Esophagus squamous epithelium (tissue), 4 donors: ENCODE results near the gene LHPP.

Source experiments
- POLR2A ChIP-seq, 4 donors: fragments of 450-650 bp; IDR thresholded peaks; one replicate each; pipeline ENCODE4 v1.6.1; 2017; ENCODE audit warnings: antibody characterized with exemption in 4 of 4, mild to moderate bottlenecking in 4 of 4, moderate library complexity in 3 of 4
- TF ChIP-seq, protein P1 (sequence below), 6 experiments: fragments of 450-650 bp in 4 of 6; fragments of 200-600 bp in 2 of 6; sonication (generic) in 2 of 6; IDR thresholded peaks; one replicate each; pipeline ENCODE4 v1.5.1; 2016 to 2019; ENCODE audit warnings: antibody characterized with exemption in 6 of 6, mild to moderate bottlenecking in 4 of 6, moderate library complexity in 4 of 6

DNA sequence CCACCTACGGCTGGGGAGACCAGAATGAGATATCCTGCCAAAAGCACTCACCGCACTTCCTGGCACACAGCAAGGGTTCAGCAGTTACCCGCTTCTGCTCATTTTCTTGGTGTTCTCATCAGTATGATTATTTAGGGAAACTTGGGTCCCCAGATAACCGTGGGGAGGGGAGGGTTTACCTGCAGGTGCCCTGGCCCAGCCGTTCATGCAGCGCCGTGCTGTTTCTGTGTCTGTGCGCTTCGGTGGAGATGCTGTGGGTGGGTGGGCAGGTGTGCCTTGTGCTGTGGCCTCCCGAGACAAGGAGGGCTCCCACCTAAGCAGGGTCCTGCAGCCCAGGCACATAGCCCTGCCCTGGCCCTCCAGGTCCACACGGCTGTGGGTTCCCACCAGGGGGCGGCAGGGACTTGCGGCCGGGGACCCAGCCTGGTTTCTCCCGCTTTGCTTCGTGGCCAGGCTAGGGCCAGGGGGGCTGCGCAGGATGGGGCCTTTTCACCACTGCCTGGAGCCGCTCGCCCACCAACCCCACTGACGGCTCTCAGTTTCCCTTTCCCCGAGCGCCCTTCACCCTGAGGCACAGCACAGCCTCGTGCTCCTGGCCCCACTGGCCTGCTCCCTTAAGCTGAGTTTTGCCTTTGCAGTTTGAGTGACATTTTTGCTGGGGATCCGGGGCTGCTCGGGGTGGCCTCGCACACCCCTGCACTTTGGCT lies 78.5 kb downstream of the LHPP start:
- TF ChIP-seq, protein P1, sequence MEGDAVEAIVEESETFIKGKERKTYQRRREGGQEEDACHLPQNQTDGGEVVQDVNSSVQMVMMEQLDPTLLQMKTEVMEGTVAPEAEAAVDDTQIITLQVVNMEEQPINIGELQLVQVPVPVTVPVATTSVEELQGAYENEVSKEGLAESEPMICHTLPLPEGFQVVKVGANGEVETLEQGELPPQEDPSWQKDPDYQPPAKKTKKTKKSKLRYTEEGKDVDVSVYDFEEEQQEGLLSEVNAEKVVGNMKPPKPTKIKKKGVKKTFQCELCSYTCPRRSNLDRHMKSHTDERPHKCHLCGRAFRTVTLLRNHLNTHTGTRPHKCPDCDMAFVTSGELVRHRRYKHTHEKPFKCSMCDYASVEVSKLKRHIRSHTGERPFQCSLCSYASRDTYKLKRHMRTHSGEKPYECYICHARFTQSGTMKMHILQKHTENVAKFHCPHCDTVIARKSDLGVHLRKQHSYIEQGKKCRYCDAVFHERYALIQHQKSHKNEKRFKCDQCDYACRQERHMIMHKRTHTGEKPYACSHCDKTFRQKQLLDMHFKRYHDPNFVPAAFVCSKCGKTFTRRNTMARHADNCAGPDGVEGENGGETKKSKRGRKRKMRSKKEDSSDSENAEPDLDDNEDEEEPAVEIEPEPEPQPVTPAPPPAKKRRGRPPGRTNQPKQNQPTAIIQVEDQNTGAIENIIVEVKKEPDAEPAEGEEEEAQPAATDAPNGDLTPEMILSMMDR (IDR thresholded peaks at IDR 0.05) = peak; percentile 69 to 78 (median 72)
- no peak for TF ChIP-seq POLR2A (IDR thresholded peaks at IDR 0.05)
